Astrocyte (in vitro differentiated cells and primary cell): ENCODE data around the gene ARVCF.

Source experiments
- EZH2 ChIP-seq: IDR thresholded peaks from 2 replicates; pipeline ENCODE4 v1.6.1; 2012; ENCODE audit warnings: mild to moderate bottlenecking, low read length, inconsistent platforms; ENCODE audit not compliant: insufficient read depth
- TF ChIP-seq, protein P1 (sequence below): IDR thresholded peaks from 2 replicates; pipeline ENCODE4 v1.5.1; 2011; ENCODE audit warnings: low read depth, mild to moderate bottlenecking, inconsistent platforms, low read length, moderate library complexity; ENCODE audit not compliant: insufficient read depth

- TF ChIP-seq, protein P1, sequence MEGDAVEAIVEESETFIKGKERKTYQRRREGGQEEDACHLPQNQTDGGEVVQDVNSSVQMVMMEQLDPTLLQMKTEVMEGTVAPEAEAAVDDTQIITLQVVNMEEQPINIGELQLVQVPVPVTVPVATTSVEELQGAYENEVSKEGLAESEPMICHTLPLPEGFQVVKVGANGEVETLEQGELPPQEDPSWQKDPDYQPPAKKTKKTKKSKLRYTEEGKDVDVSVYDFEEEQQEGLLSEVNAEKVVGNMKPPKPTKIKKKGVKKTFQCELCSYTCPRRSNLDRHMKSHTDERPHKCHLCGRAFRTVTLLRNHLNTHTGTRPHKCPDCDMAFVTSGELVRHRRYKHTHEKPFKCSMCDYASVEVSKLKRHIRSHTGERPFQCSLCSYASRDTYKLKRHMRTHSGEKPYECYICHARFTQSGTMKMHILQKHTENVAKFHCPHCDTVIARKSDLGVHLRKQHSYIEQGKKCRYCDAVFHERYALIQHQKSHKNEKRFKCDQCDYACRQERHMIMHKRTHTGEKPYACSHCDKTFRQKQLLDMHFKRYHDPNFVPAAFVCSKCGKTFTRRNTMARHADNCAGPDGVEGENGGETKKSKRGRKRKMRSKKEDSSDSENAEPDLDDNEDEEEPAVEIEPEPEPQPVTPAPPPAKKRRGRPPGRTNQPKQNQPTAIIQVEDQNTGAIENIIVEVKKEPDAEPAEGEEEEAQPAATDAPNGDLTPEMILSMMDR = no peak
- no peak for TF ChIP-seq EZH2
Measured at GRCh38 chr22:20026204-20026908, 9.7 kb upstream of the ARVCF start.
